Inflammatory macrophage treated with lipopolysaccharide for 4 hours (primary cell): ENCODE results near the gene PIAS1.
A peak's percentile ranks its signal among the peaks of the same experiment; 100 is the strongest.
"Not testable (repeated sequence)": the region's sequence is repeated elsewhere in the genome, so short reads cannot be mapped to it uniquely, and the experiment has no call there.

Source experiments
- DNase-seq: peaks from one replicate; pipeline ENCODE4 v3.0.0-alpha.2; 2020

The PIAS1 gene

DNA sequence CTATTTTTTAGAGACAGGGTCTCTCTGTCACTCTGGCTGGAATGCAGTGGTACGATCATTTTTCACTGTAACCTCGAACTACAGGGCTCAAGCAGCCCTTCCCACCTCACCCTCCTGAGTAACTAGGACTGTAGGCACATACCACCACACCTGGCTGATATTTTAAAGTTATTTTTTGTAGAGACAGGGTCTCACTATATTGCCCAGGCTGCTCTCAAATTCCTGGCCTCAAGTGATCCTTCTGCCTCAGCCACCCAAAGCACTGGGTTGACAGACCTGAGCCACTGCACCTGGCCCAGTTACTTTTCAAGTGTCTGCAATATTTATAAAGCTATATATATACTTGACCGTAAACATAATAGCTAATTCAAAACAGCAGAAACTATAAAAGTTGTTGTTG is 75.0 kb downstream of the PIAS1 start:
- no peak for DNase-seq

DNA sequence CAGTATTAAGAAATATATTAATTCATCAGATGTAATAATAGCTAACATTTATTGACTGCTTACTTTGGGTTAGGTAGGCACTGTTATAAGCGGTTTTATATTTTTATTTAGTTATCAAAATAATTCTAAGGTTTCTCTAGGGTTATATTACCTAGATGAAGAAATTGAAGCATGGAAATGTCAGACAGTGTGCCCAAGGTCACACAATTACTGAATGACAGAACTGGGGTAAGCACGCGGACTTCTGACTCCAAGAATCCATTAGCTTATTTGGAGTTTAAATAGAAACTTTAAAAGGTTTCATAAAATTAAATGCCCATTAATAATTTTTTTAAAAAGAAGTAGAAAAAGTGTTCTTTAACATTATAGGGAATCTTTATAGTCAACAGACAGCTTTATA is 76.7 kb downstream of the PIAS1 start:
- no peak for DNase-seq

DNA sequence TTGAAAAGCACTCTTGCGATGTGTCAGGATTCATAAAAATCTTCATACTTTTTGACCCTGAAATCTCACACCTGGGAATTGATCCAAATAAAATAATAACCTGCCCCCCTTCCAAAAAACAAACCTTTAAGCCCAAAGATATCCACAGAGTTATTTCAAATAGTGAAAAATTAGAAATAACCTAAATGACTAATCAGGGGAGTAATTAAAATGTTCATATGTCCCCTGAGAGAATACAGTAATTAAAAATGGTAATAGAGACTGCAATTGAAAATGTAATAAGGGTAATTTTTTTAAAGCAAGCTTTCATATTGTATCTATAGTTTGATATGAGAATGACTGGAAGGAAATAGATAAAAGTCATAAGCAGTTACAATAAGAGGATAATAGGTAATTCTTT is 83.0 kb downstream of the PIAS1 start:
- no peak for DNase-seq

DNA sequence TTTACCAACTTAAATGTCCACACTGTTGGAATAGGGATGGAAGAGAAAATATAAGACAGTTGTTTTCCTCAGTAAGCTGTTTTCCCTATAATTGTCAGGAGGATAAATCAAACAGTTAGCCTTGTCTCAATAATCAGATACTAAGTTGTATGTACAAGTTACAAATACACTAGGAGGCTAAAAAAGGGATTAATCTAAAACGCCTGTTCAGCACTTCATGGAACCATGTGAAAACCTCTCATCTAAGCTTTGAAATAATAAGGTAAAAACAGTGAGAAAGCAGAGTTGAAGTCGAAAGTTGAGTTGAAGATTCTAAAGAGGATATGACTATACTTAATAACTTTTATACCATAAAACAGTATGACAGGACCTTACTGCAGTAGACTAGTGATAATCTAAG is 89.0 kb downstream of the PIAS1 start:
- DNase-seq: no peak

DNA sequence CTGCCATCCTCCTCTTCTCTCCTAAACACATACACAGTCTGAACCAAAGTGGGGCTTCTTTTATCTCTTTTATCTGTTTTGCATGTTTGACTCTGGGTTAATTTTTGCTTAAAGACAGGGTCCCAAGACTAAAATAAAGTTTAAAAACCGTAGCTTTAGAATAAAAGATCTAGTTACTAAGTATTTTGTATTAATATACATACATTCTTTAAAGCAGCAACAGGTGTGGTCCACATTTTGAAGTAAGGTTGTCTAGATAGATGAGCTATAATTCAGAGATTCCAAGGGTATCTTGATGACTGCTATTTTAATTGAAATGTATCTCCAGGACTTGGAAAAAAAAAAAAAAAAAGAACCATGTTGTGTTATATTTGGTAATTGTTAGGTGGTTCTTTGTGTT is 89.7 kb downstream of the PIAS1 start:
- no peak for DNase-seq

DNA sequence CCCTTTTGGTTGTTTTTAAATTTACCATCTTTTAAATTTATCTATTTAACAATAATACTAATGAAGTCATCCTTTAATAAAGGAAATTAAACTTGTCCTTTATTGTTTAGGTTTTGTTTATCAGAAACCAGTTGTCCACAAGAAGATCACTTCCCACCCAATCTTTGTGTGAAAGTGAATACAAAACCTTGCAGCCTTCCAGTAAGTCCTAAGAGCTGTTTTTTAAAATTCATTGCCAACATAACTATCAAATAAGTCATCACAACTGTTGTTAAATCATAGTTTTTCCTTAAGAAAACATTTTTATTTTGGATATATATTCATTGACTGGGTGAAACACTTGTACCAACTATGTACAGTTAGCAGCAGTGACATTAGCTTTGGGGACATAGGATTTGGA is 91.6 kb downstream of the PIAS1 start:
- DNase-seq: no peak

DNA sequence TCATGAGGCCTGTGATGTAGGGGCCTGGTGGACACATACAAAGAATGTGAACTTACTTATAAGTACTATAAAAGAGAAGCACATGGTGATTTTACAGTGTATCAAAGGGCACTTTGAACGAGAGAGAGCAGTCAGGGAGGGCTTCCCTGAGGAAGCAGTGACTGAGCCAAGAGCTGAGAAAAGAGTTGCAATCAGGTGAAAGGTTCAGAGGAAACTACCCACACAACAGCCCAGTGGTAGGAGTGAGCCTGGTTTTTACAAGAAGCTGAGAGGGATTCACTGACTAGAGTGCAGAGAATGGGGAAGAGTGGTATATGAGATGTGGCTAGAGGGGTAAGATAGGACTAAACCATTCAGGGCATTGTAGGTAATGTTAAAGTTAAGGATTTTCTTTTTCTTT is 93.9 kb downstream of the PIAS1 start:
- DNase-seq: peak; percentile 31

DNA sequence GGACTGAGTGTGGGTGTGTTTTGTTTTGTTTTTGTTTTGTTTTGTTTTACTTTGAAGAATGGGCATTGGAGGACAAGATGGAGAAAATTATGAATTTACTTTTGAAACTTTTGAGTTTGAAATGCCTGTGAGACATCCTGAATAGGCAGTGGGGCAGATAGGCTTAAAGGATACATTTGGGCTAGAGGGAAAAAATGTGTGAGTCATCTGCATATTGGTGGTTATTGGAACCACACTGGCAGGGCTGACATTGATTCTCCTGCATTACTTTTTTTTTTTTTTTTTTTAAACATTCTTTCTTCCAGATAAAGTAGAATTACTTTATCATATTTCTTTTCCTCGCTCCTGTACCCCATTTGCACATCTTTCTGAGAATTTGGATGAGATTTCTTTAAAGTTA is 94.9 kb downstream of the PIAS1 start:
- no peak for DNase-seq

DNA sequence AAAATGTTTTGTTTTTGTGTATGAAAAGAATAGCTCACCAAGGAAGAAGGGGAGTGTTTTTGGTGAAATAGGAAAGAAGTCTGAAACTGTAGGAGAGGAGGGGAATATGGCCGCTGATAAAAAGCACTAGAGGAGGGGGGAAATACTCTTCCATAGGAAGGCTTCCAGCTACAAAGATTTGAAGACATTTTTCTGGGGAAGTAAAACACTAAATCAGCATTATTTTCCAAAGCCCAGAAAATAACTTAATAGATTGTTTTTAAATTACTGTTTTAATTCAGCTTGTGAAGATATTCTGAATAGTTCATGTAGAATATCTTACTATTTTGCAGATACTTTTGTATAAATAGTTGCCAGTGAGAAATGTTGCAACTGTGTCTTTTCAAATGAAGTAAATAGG is 96.1 kb downstream of the PIAS1 start:
- no peak for DNase-seq

DNA sequence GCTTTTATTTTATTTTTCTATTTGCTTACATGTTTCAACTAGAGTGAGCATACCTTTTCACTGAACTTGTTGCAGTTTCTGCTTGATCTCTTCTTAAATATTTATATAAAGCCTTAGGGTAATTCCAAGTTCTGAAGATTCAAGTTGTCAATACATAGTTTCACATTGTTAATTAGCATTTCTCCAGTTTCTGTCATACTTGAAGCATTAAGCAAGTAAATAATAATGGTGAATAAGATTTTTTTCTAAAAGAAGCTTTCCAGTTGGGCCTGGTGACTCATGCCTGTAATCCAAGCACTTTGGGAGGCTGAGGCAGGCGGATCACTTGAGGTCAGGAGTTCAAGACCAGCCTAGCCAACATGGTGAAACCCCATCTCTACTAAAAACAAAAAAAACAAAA is 97.2 kb downstream of the PIAS1 start:
- no peak for DNase-seq

DNA sequence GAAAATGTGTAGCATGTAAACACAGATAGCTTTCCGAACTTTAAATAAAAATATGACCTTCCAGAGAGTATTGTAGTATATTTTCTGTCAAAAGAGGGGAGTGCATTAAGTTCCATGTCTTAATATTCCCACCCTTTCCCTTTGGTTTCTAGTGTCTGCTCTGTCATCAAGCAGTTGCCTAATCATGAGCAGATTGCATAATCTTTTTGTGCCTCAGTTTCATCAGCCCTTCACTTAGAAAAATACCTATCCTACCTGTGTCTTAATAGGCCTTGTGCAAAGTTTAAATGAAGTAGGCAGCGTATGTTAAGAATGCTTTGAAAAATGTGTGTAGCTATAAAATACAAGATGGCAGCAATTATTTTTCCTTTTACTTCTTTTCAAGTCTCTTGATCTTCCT is 98.2 kb downstream of the PIAS1 start:
- DNase-seq: peak; percentile 10

DNA sequence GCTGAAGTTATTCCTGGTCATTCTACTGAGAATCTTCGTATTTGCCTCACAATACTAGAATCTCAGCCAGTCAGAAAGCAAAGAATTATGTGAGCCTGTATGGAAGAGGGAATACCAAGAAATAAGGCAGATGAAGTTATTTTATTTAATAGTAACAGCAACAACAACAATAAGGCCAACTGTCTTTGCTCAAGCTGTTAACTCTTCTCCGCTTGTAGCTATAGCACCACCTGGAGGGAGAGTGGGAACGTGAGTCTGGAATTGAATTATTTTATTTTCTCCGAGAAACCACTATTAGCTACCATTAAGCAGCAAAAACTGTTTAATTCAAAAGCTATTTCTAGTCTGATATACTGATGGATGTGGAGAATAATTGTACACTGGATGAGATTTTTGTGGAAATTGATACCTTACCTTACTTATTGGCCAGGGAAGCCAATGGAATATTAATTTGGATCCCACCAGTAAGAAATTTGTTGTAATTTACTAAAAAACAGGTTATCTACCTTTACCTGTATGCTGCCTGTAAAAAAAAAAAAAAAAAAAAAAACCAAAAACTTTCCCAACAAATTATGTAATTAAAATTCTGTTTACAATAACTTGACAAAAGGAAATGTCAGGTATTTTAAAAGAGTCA is 100.9 kb downstream of the PIAS1 start:
- DNase-seq: peak; percentile 29

DNA sequence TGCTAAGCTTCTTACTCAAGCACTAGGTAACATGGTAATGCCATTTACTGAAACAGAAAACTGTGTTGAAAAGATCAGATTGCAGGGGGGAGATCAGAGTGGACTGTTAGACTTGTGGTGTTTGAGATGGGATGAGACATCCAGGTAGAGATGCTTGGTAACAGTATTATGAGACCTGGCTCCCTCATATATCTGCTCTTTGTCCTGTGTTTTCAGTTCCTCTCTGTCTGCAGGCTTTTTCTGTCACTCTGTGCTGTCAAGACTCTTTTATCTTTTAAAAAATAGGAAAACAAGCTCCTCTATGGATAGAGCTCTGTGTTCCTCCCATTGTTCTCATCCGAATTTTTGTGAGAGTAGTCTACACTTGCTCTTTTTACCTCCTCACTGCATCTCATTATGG is 103.0 kb downstream of the PIAS1 start:
- no peak for DNase-seq

DNA sequence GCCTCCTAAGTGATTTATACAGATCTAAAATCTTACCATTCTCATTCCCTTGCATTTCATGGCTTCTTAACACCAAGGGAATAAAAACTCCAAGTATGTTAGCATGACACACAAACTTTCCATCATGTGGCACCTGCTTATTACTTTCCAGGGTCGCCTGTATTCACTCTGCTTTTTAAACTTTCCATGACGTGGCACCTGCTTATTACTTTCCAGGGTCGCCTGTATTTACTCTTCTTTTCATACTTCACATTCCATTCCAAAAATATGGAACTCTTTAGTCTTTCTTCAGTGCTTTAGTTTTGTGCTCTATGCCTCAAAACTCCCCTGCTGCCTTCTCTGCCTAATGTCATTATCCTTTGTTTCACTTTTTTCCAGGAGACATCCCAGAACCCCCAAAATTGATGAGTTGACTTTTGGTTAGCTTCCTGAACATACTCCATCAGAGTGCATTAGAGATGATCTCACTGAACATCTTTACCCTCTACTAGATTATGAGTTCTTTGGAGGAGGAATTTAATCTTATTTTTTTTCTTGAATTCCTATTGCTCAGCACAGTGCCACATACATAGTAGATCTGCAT is 104.0 kb downstream of the PIAS1 start:
- no peak for DNase-seq

DNA sequence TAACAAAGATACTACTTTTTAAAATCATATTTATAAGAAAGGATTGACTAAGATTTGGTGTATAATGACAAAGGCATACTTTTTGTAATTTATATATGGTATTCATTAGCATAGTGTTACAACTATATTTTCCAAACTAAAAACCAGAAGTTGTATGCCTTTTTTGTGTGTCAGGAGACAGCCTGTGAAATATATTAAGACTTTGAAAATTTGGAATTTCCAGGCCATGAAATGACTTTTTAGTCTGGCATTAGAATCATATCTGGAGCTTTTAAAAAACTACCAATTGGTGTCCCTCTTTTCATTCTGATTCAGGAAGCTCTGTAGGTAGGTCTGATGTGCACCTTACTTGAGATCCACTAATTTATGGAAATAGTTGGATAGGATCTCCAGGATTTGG is 109.1 kb downstream of the PIAS1 start:
- DNase-seq: peak; percentile 26

DNA sequence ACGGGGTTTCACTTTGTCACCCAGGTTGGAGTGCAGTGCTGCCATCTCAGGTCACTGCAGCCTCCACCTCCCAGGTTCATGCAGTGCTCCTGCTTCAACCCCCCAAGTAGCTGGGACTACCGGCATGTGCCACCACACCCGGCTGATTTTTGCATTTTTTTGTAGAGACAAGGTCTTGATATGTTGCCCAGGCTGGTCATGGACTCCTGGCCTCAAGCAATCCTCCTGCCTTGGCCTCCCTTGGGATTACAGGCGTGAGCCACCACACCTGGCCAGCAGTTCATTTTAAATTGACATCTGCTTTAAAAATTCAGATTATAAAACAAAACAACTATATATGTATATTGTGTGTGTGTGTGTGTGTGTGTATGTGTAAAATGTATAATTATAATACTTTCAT is 112.7 kb downstream of the PIAS1 start:
- DNase-seq: no peak

DNA sequence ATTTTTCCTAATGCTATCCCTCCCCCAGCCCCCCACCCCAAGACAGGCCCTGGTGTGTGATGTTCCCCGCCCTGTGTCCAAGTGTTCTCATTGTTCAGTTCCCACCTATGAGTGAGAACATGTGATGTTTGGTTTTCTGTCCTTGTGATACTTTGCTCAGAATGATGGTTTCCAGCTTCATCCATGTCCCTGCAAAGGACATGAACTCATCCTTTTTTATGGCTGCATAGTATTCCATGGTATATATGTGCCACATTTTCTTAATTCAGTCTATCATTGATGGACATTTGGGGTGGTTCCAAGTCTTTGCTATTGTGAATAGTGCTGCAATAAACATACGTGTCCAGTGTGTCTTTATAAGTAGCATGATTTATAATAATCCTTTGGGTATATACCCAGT is 117.9 kb downstream of the PIAS1 start:
- not testable (repeated sequence) for DNase-seq

DNA sequence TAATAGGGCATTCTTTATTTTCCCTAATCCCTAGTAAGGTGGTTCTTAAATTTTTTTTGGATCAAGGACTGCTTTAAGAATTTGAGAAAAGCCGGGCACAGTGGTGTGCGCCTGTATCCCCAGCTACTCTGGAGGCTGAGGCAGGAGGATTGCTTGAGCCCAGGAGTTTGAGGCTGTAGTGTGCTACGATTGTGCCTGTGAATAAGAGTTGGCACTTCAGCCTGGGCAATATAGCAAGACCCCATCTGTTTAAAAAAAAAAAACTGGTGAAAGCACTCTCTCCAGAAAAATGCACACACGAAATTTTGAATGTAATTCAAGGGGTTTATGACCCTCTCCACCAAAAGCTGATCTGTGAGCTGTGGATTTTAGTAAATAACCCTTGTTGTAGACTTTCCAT is 119.0 kb downstream of the PIAS1 start:
- DNase-seq: no peak

DNA sequence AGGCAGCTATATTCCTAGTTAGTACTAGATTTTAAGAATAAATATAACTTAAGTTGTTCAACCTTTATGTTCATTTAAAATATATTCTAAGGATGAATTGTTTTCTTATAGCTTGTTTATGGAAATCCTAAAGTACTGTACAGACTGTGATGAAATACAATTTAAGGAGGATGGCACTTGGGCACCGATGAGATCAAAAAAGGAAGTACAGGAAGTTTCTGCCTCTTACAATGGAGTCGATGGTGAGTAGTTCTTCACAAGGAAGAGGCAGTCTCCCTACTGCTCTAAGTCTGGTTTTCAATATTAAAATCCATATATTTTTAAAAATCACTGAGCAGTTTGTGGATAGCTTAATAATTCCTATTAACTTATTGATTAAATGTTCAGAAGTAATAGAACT is 121.4 kb downstream of the PIAS1 start:
- peak; percentile 63 for DNase-seq

DNA sequence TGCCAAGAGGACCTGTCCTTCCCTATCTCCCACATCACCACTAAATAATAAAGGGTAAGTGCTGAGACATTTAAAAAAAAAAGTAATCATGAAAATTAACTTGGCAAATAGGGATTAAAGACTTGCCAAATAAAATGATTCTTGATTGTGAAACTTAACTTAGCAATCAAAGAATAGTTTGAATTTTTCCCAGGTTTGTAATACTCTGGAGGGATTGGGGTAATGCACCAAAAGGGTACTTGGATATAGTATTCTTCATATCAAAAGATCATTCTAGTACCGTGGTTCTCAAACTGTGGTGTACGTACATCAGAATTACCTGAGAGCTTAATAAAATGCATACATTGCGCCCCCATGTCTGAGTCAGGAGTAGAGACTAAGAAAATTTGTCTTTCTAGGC is 122.5 kb downstream of the PIAS1 start:
- no peak for DNase-seq

DNA sequence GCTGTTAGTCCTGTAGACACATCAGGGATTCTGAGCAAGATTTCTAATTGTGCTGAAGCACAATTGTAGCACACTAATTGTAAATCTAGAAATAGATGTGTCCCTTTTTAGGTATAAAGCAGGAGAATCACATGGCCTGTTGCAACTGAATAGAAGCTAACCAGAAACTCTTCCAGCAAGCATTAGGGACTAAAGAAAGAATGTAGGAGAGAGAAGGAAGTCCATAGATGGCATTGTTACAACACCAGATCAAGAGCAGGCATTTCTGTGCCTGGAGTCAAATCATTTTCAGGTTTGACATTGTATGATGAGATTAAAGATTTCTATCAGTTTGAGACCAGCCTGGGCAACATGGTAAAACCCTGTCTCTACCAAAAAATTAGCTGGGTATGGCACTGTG is 123.6 kb downstream of the PIAS1 start:
- no peak for DNase-seq

DNA sequence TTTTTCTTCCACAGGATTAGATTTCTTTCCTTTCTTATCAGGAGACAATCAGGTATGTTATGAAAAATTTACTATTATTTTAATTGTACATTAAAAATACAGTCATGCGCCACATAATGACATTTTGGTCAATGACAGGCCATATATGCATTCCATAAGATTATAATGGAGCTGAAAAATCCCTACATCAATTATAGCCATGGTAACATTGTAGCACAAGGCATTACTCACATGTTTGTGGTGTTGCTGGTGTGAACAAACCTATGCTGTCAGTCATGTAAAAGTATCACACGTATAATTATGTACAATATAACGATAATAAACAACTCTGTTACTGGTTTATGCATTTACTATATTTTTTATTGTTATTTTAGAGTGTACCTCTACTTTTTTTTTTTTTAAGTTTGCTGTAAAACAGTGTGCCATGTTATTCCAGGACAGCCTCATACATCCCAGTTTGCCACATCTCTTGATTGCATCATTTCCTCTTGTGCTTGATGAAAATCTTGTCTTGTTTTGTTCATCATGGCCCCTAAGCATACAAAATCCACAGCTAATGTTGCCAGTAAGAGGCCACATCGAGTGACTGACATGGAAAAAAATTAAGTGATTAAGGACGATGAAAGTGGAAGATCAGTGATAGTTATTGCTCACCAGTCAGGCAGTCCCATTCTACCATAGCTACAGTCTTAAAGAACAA is 129.7 kb downstream of the PIAS1 start:
- peak; percentile 17 for DNase-seq

DNA sequence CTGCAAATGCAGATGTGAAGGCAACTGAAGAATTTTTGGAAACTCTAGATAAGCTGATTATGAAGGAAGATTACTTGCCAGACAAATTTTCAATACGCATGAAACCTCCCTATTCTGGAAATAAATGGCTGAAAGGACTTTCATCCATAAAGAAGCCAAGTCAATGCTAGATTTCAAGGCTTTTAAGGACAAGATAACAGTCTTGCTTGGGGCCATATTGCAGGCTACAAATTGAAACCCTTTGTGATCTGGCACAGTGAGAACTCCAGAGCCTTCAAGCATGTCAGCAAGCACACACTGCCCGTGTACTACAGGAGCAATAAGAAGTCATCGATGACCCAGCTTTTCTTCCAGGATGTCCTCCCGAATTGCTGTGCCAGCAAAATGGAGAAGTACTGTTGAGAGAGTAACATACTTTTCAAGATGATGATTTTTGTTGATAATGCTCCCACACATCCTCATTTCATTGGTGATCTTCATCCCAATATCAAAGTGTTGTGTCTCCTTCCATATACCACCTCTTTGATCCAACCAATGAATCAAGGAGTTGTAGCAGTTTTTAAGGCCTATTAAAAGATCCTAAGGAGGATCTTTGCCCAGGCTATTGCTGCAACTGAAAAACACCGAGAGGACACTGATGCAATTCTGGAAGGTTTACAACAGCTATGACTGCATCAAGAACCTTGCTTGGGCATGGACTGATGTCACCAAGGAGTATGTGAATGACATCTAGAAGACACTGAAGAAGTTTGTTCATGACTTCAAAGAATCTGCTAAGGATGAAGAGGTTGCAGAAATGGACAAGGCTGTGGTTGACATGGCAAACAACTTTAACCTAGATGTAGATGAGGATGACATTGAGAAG is 130.7 kb downstream of the PIAS1 start:
- peak; percentile 86 for DNase-seq
